AG04450 (cell line): ENCODE results near the gene STRN3. TPM values are rescaled to one million over a fixed set of nuclear protein-coding genes. Genes with fewer than 3 reads are reported as not detected.

Source experiments
- CTCF ChIA-PET: fragments of 300-600, 350-600 bp; formaldehyde crosslinking; extraction: SDS; loops from one replicate; lab custom pipeline; 2022; ENCODE audit warnings: antibody characterized with exemption, inconsistent platforms; lab: Charles Lee
- POLR2A ChIA-PET: fragments of 350-600 bp; formaldehyde crosslinking; extraction: SDS; loops from one replicate; lab custom pipeline; 2021; ENCODE audit warnings: antibody characterized with exemption, inconsistent platforms; lab: Yijun Ruan, JAX
- DNase-seq: peaks from one replicate; pipeline ENCODE4 v3.0.0-alpha.2; 2011; ENCODE audit warnings: low read depth, low spot score
- H3K27ac ChIP-seq: one replicate; pipeline ENCODE4 v1.5.1; 2012; ENCODE audit warnings: low read depth, low read length, control low read depth
- H3K27me3 ChIP-seq: one replicate; pipeline ENCODE4 v1.6.0; 2012; ENCODE audit warnings: low read length; ENCODE audit not compliant: control insufficient read depth, insufficient read depth
- H3K4me3 ChIP-seq: 2 replicates; pipeline ENCODE4 v1.5.1; 2011; ENCODE audit warnings: mild to moderate bottlenecking, low read depth, low read length, control low read depth
- H3K9me3 ChIP-seq: 2 replicates; pipeline ENCODE4 v1.5.1; 2012; ENCODE audit warnings: low read length; ENCODE audit not compliant: control insufficient read depth, insufficient read depth
- polyA plus RNA-seq: library from polyadenylated mRNA; depleted of rRNA; stranded (reverse); fragments of >200 nt; gene quantifications from 2 replicates; pipeline ENCODE4 v1.2.3, GENCODE V29; 2011
- TF ChIP-seq, protein P1 (sequence below): IDR thresholded peaks from 2 replicates; pipeline ENCODE4 v1.5.1; 2011; ENCODE audit warnings: low read depth, low read length, control low read depth, inconsistent platforms

The STRN3 gene
- polyA plus RNA-seq, 1 experiment, result 41.1 TPM

DNA sequence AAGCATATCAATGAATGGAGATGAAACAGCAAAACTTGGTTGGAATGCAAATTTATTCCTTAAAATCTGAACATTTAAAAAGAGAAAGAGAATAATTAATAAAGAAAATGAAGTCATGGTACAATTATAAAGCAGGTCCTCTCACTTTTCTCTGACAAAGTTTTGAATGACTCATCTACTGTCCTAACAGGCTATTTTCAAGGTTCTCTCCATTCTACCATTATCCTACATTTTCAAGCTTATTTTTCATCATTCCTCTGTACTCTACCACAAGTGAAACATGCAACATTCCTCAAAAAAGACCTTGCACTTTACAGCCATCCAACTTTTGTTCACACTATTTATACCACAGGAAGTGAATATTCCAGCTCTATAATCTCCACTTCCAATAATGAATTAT, 37.7 kb downstream of the STRN3 start:
- ChIA-PET CTCF (no interaction called here), POLR2A (interaction anchor here (0.6 to 1.0 kb wide), 2 partner anchors 101 to 108 kb away, joined by 3 to 4 read pairs; no protein-coding TSS in a partner anchor)
- TF ChIP-seq, protein P1, sequence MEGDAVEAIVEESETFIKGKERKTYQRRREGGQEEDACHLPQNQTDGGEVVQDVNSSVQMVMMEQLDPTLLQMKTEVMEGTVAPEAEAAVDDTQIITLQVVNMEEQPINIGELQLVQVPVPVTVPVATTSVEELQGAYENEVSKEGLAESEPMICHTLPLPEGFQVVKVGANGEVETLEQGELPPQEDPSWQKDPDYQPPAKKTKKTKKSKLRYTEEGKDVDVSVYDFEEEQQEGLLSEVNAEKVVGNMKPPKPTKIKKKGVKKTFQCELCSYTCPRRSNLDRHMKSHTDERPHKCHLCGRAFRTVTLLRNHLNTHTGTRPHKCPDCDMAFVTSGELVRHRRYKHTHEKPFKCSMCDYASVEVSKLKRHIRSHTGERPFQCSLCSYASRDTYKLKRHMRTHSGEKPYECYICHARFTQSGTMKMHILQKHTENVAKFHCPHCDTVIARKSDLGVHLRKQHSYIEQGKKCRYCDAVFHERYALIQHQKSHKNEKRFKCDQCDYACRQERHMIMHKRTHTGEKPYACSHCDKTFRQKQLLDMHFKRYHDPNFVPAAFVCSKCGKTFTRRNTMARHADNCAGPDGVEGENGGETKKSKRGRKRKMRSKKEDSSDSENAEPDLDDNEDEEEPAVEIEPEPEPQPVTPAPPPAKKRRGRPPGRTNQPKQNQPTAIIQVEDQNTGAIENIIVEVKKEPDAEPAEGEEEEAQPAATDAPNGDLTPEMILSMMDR, result no peak
- DNase-seq, result no peak
- Histone ChIP-seq H3K4me3 (no peak overlapping the region), H3K27me3 (no peaks in the 10 kb centered on the region), H3K27ac (no peak overlapping the region), H3K9me3 (no peaks in the 10 kb centered on the region)

DNA sequence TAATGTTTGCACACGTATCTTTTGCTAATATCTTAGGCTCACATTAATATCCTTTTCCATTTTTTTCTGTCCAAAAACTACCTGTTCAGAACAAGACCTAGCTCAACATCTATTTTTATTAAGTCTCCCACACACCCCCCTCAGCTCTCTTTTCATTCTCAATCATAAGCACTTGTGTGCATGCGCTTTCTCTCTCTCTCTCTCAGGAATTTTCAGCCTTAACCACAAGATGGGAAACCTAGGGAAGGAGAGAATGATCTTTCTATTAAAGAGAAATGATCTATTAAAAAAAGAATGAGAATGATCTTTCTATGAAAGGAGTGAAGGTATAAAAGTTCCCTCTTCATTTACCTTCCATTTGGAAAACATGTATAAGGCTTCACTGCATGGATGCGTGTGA, 40.4 kb downstream of the STRN3 start:
- Histone ChIP-seq H3K27me3 (no peaks in the 10 kb centered on the region), H3K4me3 (no peak overlapping the region), H3K27ac (no peak overlapping the region), H3K9me3 (no peaks in the 10 kb centered on the region)
- ChIA-PET POLR2A (interaction anchor here (1.2 kb wide), 1 partner anchor 41 kb away, joined by 3 read pairs; no protein-coding TSS in a partner anchor), CTCF (no interaction called here)
- no peak for DNase-seq
- TF ChIP-seq, protein P1, result no peak

DNA sequence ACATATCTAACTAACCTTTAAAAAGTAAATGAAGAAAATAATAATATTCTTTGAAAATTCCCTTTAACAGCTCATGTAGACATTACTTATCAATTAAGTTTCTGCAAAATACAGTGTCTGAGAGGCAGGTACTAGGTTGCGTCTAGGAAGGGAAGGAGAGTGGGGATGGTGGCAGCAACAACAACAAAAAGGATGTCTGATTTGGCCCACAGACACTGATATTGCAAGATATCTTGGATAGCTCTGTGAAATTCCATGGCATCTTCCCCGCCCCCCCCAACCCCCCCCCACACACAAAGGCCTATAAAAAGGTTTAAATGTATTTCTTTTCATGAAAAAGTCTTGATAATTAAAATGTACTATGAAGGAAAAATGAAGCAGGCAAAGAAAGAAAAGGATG, 42.3 kb downstream of the STRN3 start:
- Histone ChIP-seq H3K9me3 (no peaks in the 10 kb centered on the region), H3K27ac (no peak overlapping the region), H3K4me3 (no peak overlapping the region), H3K27me3 (no peaks in the 10 kb centered on the region)
- POLR2A ChIA-PET, result no interaction called here
- DNase-seq, result no peak
- TF ChIP-seq, protein P1, result no peak
- CTCF ChIA-PET, result interaction anchor here (0.6 kb wide), 2 partner anchors 97 to 125 kb away, joined by 3 to 11 read pairs; no protein-coding TSS in a partner anchor

DNA sequence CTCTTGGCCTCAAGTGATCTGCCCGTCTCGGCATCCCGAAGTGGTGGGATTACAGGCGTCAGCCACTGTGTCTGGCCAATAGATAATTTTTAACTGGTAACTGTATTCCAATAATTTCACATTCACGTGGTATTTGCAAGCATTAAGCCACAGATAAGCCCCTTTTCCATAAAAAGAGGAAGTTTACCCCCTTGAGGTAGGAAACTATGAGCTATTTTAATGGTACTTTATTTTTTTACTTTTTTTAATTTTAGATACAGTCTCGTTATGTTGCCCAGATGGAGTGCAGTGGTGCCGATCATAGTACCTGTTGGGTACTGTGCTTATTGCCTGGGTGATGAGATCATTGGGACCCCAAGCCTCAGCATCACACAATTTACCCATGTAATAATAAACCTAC, 43.6 kb downstream of the STRN3 start:
- CTCF ChIA-PET, result no interaction called here
- TF ChIP-seq, protein P1, result no peak
- Histone ChIP-seq H3K27me3 (no peaks in the 10 kb centered on the region), H3K27ac (no peak overlapping the region), H3K4me3 (no peak overlapping the region), H3K9me3 (no peaks in the 10 kb centered on the region)
- DNase-seq, result no peak
- POLR2A ChIA-PET, result no interaction called here

DNA sequence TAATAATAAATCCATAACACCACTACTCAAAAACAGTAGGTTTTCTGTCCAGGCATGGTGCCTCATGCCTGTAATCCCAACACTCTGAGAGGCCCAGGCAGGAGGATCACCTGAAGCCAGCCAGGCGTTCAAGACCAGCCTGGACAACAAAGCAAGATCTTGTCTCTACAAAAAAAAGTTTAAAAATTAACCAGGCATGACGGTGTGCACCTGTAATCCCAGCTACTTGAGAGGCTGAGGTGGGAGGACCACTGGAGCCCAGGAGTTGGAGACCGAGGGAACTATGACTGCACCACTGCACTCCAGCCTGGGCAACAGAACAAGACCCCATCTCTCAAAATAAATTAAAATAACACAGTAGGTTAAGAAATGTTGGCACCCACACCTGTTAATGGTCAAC, 45.2 kb downstream of the STRN3 start:
- Histone ChIP-seq H3K9me3 (no peaks in the 10 kb centered on the region), H3K27ac (no peak overlapping the region), H3K27me3 (no peaks in the 10 kb centered on the region), H3K4me3 (no peak overlapping the region)
- TF ChIP-seq, protein P1, result no peak
- POLR2A ChIA-PET, result no interaction called here
- no peak for DNase-seq
- CTCF ChIA-PET, result interaction anchor here (0.7 to 1.9 kb wide), 4 partner anchors 11 to 136 kb away, joined by 3 to 8 read pairs (median 4); no protein-coding TSS in a partner anchor
